DMS53 (cell line): ENCODE results near the gene MKRN1.
"Not testable (repeated sequence)": the region's sequence is repeated elsewhere in the genome, so short reads cannot be mapped to it uniquely, and the experiment has no call there.

ENCODE experiments used
- DNase-seq: peaks from one replicate; lab custom pipeline; 2025; lab: John Stamatoyannopoulos, UW

MKRN1 gene

GRCh38 chr7:140435252-140435895 lies 43.9 kb downstream of the MKRN1 start:
- DNase-seq, result no peak

- DNase-seq, result no peak
Observed at GRCh38 chr7:140433396-140433795, 45.9 kb downstream of the MKRN1 start.

- no peak for DNase-seq
Observed at GRCh38 chr7:140426130-140426529, 53.2 kb downstream of the MKRN1 start.

- DNase-seq, result no peak
Observed at GRCh38 chr7:140425718-140426117, 53.6 kb downstream of the MKRN1 start.

GRCh38 chr7:140423501-140423900 lies 55.8 kb downstream of the MKRN1 start:
- DNase-seq, result no peak

- no peak for DNase-seq
Observed at GRCh38 chr7:140421521-140421920, 57.8 kb downstream of the MKRN1 start.

GRCh38 chr7:140418653-140419052 lies 60.7 kb downstream of the MKRN1 start:
- peak; percentile 41 for DNase-seq

GRCh38 chr7:140418156-140418472 lies 61.2 kb downstream of the MKRN1 start:
- peak; percentile 92 for DNase-seq

- peak; percentile 69 for DNase-seq
Observed at GRCh38 chr7:140417456-140418155, 61.7 kb downstream of the MKRN1 start.

GRCh38 chr7:140416560-140416959 lies 62.7 kb downstream of the MKRN1 start:
- DNase-seq, result peak; percentile 61

- DNase-seq, result not testable (repeated sequence)
Observed at GRCh38 chr7:140415816-140416215, 63.5 kb downstream of the MKRN1 start.

GRCh38 chr7:140415361-140415760 lies 63.9 kb downstream of the MKRN1 start:
- no peak for DNase-seq

- DNase-seq, result no peak
Observed at GRCh38 chr7:140404565-140405065, 74.7 kb downstream of the MKRN1 start.

GRCh38 chr7:140403878-140404564 lies 75.3 kb downstream of the MKRN1 start, which contains the start of gene RAB19:
Gene RAB19 (plus strand): TSS chr7:140404058. CDS start chr7:140407647, 3,589 bp downstream.
- DNase-seq, result peak; percentile 92
